A549 (cell line): ENCODE measurements around the gene MYO9A. TPM values are rescaled to one million over a fixed set of nuclear protein-coding genes. Genes with fewer than 3 reads are reported as not detected.

Source experiments
- ATAC-seq, 2 experiments: fragments of 200-7000 bp in 1 of 2; fragments of >200 bp in 1 of 2; cut with Nextera tagmentation in 1 of 2; cut with Tn5 transposase in 1 of 2; 3 replicates each; pipeline versions ENCODE4 v1.8.0 to v1.9.1; 2018 to 2020; ENCODE audit warnings: mild to moderate bottlenecking in 1 of 2, moderate library complexity in 1 of 2
- CTCF ChIA-PET: fragments of 300-600 bp; sonication (Branson Sonifier 250); formaldehyde crosslinking; extraction: SDS; loops from one replicate; lab custom pipeline; 2021; ENCODE audit warnings: antibody characterized with exemption, inconsistent platforms; lab: Yijun Ruan, JAX
- POLR2A ChIA-PET: fragments of 350-600 bp; formaldehyde crosslinking; extraction: SDS; loops from one replicate; lab custom pipeline; 2021; ENCODE audit warnings: antibody characterized with exemption, inconsistent platforms; lab: Yijun Ruan, JAX
- DNase-seq, 2 experiments: peaks; one replicate each; pipeline versions ENCODE4 v3.0.0 to v3.0.0-alpha.2; 2011 to 2016; ENCODE audit warnings: low read depth in 1 of 2, low spot score in 1 of 2
- FAIRE-seq: peaks from 2 replicates; lab custom pipeline; 2011; peaks lifted over from hg19 to GRCh38; lab: Jason Lieb, UNC
- H3K27ac ChIP-seq, 2 experiments: fragments of >200 bp; sonication (Bioruptor Twin); formaldehyde crosslinking; 3 replicates each; pipeline ENCODE4 v1.5.1; 2016 to 2017
- H3K4me1 ChIP-seq: fragments of >200 bp; sonication (Bioruptor Twin); formaldehyde crosslinking; 3 replicates; pipeline ENCODE4 v1.6.1; 2016
- H3K4me2 ChIP-seq: fragments of >200 bp; sonication (Bioruptor Twin); formaldehyde crosslinking; 3 replicates; pipeline ENCODE4 v1.6.1; 2016
- H3K4me3 ChIP-seq: fragments of >200 bp; sonication (Bioruptor Twin); formaldehyde crosslinking; 3 replicates; pipeline ENCODE4 v1.5.1; 2016
- H3K9me3 ChIP-seq: fragments of >200 bp; sonication (Bioruptor Twin); formaldehyde crosslinking; 3 replicates; pipeline ENCODE4 v1.6.1; 2016
- CEBPB ChIP-seq, 2 experiments: fragments of >200 bp in 1 of 2; sonication (Bioruptor Twin) in 1 of 2; formaldehyde crosslinking in 1 of 2; IDR thresholded peaks; 2 replicates each; pipeline ENCODE4 v1.6.1; 2012 to 2016
- FOSL2 ChIP-seq, 2 experiments: fragments of 450-650 bp in 1 of 2; fragments of >200 bp in 1 of 2; sonication (Bioruptor Twin) in 1 of 2; formaldehyde crosslinking; IDR thresholded peaks; 2 replicates each; pipeline versions ENCODE4 v1.5.0 to v1.6.1; 2016 to 2020; ENCODE audit warnings: mild to moderate bottlenecking in 1 of 2, moderate library complexity in 1 of 2
- HMGXB4 ChIP-seq: fragments of 250-450 bp; sonication (Bioruptor Pico); IDR thresholded peaks from 2 replicates; pipeline ENCODE4 v1.5.0; 2021; ENCODE audit warnings: mild to moderate bottlenecking, moderate library complexity, borderline replicate concordance
- PBX3 ChIP-seq: IDR thresholded peaks from 2 replicates; pipeline ENCODE4 v1.6.1; 2012
- RNF2 ChIP-seq: fragments of 200-600 bp; sonication (generic); IDR thresholded peaks from 2 replicates; pipeline ENCODE4 v1.6.1; 2016; ENCODE audit warnings: low read depth, mild to moderate bottlenecking, antibody characterized with exemption, moderate library complexity, borderline replicate concordance
- SREBF2 ChIP-seq: fragments of 450-650 bp; IDR thresholded peaks from 2 replicates; pipeline ENCODE4 v1.6.1; 2014; ENCODE audit warnings: mild to moderate bottlenecking, moderate library complexity
- TFCP2L1 ChIP-seq: fragments of 250-450 bp; sonication (Bioruptor Pico); IDR thresholded peaks from 2 replicates; pipeline ENCODE4 v1.5.0; 2021; ENCODE audit warnings: mild to moderate bottlenecking
- USF2 ChIP-seq: fragments of 450-650 bp; IDR thresholded peaks from 2 replicates; pipeline ENCODE4 v1.6.1; 2014; ENCODE audit warnings: antibody characterized with exemption
- ZC3H11A ChIP-seq: fragments of 450-650 bp; IDR thresholded peaks from 2 replicates; pipeline ENCODE4 v1.6.1; 2014; ENCODE audit warnings: antibody characterized with exemption, mild to moderate bottlenecking
- WGBS: methylation state at CpG from one replicate; pipeline ENCODE4 v1.1.6; 2017; ENCODE audit errors: missing lambda C conversion rate; 5-methylcytosine and 5-hydroxymethylcytosine counted together
- polyA plus RNA-seq, 4 experiments: library from polyadenylated mRNA; depleted of rRNA in 3 of 4; stranded (reverse); fragments of >200 nt; fragmentation: RNase III in 1 of 4; extraction: RNeasy Plus Mini Kit Qiagen cat#74134 plus additional on column Dnase treatment in 1 of 4; gene quantifications; 2 replicates in 3 of 4; 3 replicates in 1 of 4; pipeline ENCODE4 v1.2.3, GENCODE V29; 2011 to 2017
- small RNA-seq, 6 experiments: library from RNA; depleted of rRNA; stranded (forward); fragments of <200 nt; gene quantifications; one replicate each; pipeline ENCODE3, GENCODE V24; 2012

MYO9A gene
- polyA plus RNA-seq, 2 of the 4 experiments (the other 2 are of a cell fraction), result 5.9 to 21.9 TPM

- Histone ChIP-seq H3K4me2 (no peak overlapping the region), H3K4me3 (no peak overlapping the region)
- POLR2A ChIA-PET, result no interaction called here
- no peak for TF ChIP-seq USF2
- TF ChIP-seq, all 56 proteins: peak for 0
- FAIRE-seq (no peak), DNase-seq (no peak), ATAC-seq (no peak)
- Histone ChIP-seq H3K4me1 (peaks cover 22% of the 10 kb centered on the region), H3K27ac (peak overlapping the region in 1 of 2 experiments; percentile 11; a peak in 1 of 6 replicates), H3K9me3 (no peaks in the 10 kb centered on the region)
- CTCF ChIA-PET, result interaction anchor here (0.9 to 12.5 kb wide), 7 partner anchors 9 to 380 kb away, joined by 3 to 175 read pairs (median 5); no protein-coding TSS in a partner anchor
Observed at GRCh38 chr15:71775856-71776255, 342.1 kb downstream of the MYO9A start.

- no peak overlapping the region for H3K4me2 ChIP-seq
- no peak overlapping the region for H3K4me3 ChIP-seq
- DNase-seq, result no peak
- no peak for FAIRE-seq
- ChIA-PET POLR2A (no interaction called here), CTCF (interaction anchor here (0.6 to 12.5 kb wide), 5 partner anchors 12 to 792 kb away, joined by 3 to 175 read pairs (median 3); no protein-coding TSS in a partner anchor)
- peaks cover 6% of the 10 kb centered on the region; the same call in 2 of the 3 replicates for H3K4me1 ChIP-seq
- no peaks in the 10 kb centered on the region for H3K9me3 ChIP-seq
- ATAC-seq, result no peak
- H3K27ac ChIP-seq, result no peak overlapping the region
- no peak for TF ChIP-seq SREBF2
- no peak for TF ChIP-seq PBX3
- no peak for TF ChIP-seq HMGXB4
- no peak for TF ChIP-seq FOSL2 (IDR thresholded peaks at IDR 0.05)
- no peak for TF ChIP-seq FOSL2 (CRISPR knock-in tag; IDR thresholded peaks at IDR 0.05)
- TF ChIP-seq ZC3H11A, result no peak
- TF ChIP-seq CEBPB (IDR thresholded peaks at IDR 0.05), result no peak
- no peak for TF ChIP-seq RNF2
- TF ChIP-seq TFCP2L1 (CRISPR knock-in tag), result no peak
- WGBS, result 77% methylated on average over 1 of the region's 1 CpG
Observed at GRCh38 chr15:71773206-71773859, 344.6 kb downstream of the MYO9A start.

Small RNAs within 50 kb of the gene (small RNA-seq; reads per million reads assigned to genes)
- gene RNA5SP399, result 0 to 1.3 (median 0) reads per million in 6 experiments
- 0 reads per million in 6 experiments for gene RNU2-65P

Other genes with a start within 250 kb of the MYO9A start
- gene SENP8, start 253 bp upstream of the MYO9A start, polyA plus RNA-seq (2011; rRNA removed), result 3.7 and 6.1 TPM in 2 replicates
- 0.98 to 1.3 TPM (median 1.2 TPM) in 3 replicates for gene SENP8, start 253 bp upstream of the MYO9A start, polyA plus RNA-seq (2017; fragmentation: RNase III; extraction: RNeasy Plus Mini Kit Qiagen cat#74134 plus additional on column Dnase treatment)
- gene GRAMD2A, start 79.6 kb upstream of the MYO9A start, polyA plus RNA-seq (2011; rRNA removed), result 0.20 and 0.41 TPM in 2 replicates
- not detected in 3 replicates for gene GRAMD2A, start 79.6 kb upstream of the MYO9A start, polyA plus RNA-seq (2017; fragmentation: RNase III; extraction: RNeasy Plus Mini Kit Qiagen cat#74134 plus additional on column Dnase treatment)
- 2,741 and 3,443 TPM in 2 replicates for gene PKM, start 113.0 kb upstream of the MYO9A start, polyA plus RNA-seq (2011; rRNA removed)
- gene PKM, start 113.0 kb upstream of the MYO9A start, polyA plus RNA-seq (2017; fragmentation: RNase III; extraction: RNeasy Plus Mini Kit Qiagen cat#74134 plus additional on column Dnase treatment), result 3,389 to 3,848 TPM (median 3,810 TPM) in 3 replicates
- 167 and 197 TPM in 2 replicates for gene PARP6, start 154.4 kb upstream of the MYO9A start, polyA plus RNA-seq (2011; rRNA removed)
- gene PARP6, start 154.4 kb upstream of the MYO9A start, polyA plus RNA-seq (2017; fragmentation: RNase III; extraction: RNeasy Plus Mini Kit Qiagen cat#74134 plus additional on column Dnase treatment), result 70.3 to 83.3 TPM (median 78.0 TPM) in 3 replicates
- 0.16 and 0.24 TPM in 2 replicates for gene CELF6, start 202.0 kb upstream of the MYO9A start, polyA plus RNA-seq (2011; rRNA removed)
- 0.14 TPM in 1 of 3 replicates, not detected in the others for gene CELF6, start 202.0 kb upstream of the MYO9A start, polyA plus RNA-seq (2017; fragmentation: RNase III; extraction: RNeasy Plus Mini Kit Qiagen cat#74134 plus additional on column Dnase treatment)